Epithelial cell of proximal tubule (primary cell): ENCODE measurements around the gene BBS2. TPM values are rescaled to one million over a fixed set of nuclear protein-coding genes. Genes with fewer than 3 reads are reported as not detected.
A peak's percentile ranks its signal among the peaks of the same experiment; 100 is the strongest.

Experiments
- DNase-seq: peaks from one replicate; pipeline ENCODE4 v3.0.0-alpha.2; 2011; ENCODE audit warnings: low read depth
- H3K4me3 ChIP-seq: 2 replicates; pipeline ENCODE4 v1.5.1; 2011; ENCODE audit warnings: low read depth, mild to moderate bottlenecking, low read length
- total RNA-seq: library from RNA; depleted of rRNA; stranded (reverse); fragments of >200 nt; gene quantifications from 2 replicates; pipeline ENCODE4 v1.2.3, GENCODE V29; 2015
- TF ChIP-seq, protein P1 (sequence below): conservative IDR thresholded peaks from 2 replicates; pipeline ENCODE4 v1.5.1; 2012; ENCODE audit warnings: low read depth, mild to moderate bottlenecking, low read length

The BBS2 gene
- total RNA-seq, 1 donor from 2014 or later, result 75.3 TPM

DNA sequence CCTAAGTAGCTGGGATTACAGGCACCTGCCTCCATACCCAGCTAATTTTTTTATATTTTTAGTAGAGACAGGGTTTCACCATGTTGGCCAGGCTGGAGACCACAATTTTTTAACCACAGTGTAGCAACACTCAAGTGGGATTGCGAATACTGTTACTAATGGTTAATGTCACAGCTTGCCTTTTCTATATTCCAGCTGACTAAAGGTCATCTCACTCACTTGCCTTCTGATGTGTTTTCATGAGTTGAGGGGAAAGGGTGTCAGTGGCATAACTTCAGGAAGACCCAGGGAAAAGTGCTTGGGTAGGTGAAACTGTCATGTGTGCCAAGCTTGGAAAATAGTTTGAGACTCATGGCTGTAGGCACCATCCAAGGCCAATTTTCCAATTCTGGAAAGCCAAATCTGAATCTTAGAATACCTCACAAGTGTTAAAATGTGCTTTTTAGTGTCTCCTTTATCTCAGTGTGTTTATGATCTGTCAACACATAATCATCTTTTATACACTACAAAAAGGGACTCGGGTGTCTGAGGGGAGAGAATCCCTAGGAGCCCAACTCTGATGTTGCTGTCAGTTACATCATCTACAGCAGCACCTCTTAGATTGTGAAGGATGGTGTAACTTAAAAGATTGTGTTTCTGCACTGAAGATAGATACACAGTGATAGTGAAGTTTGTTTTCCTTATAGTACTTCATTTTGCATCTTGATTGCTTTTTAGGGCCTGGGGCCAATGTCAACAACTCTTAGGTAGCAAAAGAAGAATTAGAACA is 41.4 kb downstream of the BBS2 start:
- H3K4me3 ChIP-seq, result no peak overlapping the region
- TF ChIP-seq, protein P1, sequence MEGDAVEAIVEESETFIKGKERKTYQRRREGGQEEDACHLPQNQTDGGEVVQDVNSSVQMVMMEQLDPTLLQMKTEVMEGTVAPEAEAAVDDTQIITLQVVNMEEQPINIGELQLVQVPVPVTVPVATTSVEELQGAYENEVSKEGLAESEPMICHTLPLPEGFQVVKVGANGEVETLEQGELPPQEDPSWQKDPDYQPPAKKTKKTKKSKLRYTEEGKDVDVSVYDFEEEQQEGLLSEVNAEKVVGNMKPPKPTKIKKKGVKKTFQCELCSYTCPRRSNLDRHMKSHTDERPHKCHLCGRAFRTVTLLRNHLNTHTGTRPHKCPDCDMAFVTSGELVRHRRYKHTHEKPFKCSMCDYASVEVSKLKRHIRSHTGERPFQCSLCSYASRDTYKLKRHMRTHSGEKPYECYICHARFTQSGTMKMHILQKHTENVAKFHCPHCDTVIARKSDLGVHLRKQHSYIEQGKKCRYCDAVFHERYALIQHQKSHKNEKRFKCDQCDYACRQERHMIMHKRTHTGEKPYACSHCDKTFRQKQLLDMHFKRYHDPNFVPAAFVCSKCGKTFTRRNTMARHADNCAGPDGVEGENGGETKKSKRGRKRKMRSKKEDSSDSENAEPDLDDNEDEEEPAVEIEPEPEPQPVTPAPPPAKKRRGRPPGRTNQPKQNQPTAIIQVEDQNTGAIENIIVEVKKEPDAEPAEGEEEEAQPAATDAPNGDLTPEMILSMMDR, result no peak

DNA sequence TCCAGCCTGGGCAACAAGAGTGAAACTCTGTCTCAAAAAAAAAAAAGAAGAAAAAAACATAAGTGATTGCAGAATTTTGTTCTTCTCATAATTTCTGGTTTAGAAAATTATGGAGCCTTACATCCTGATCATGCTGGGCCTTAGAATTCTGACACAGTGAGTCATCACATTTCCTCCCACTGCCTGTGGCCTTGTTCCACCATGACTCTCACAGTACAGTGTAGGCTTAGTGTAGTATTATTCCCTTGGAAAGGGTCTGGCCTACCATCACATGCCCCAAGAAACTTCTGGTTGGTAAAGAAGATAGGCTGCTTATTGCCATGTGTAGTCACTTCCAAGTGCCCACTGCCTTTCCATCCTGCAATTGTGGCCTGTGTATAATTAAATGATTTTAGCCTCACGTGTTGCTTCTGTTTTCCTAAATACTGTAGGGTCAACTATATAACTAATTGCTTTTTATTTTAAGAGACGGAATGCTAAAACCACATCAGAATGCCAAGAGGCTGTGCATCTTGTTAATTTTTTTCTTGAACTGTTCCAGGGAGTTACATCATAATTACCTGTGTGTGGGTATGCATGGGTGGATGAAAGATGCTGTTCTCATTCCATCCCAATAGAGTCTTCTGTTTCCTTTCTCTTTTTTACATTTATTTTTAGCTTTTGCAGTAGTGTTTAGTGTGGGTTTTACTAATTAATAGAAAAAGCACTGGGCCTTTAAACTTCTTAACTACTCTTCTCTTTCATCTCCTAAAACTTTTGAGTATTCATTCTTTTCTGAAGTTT is 42.5 kb downstream of the BBS2 start:
- DNase-seq, result peak; percentile 64
- TF ChIP-seq, protein P1, result no peak
- H3K4me3 ChIP-seq, result no peak overlapping the region

More for the DNA sequence above, 41.4 kb downstream of the BBS2 start:
- no peak for DNase-seq

DNA sequence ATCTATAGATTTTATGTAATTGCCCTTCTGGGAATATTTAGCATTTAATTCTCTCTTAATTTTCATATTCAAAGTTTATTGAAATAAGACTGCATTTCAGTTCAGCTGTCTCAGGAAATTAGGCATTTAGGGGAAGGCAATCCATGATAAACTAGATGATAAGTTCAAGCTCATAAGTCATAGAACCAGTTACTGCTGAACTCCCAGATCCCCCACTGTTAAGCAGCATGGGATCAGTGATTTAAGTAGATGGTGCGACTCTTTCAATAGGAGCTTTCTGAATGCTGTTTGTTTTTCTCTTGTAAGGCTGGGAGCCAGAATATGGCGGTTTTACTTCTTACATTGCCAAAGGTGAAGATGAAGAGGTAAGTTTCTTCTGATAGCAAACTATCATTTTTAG is 44.6 kb downstream of the BBS2 start:
- H3K4me3 ChIP-seq, result no peak overlapping the region
- no peak for DNase-seq
- TF ChIP-seq, protein P1, result no peak

DNA sequence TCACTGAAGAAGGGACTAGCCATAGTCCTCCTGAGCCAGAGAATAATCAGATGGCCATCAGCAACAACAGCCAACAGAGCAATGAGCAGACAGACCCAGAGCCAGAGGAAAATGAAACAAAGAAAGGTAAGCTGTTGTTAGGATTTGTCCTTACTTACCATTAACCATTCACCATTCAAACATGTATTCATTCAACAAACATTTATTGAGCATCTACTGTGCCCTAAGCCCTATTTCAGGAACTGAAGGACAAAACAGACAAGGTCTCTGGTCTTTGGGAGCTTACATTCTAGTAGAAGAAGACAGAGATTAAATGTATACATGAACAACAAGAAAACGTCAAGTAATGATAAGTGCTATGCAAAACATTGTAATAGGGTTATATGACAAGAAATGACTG is 49.2 kb downstream of the BBS2 start:
- no peak for DNase-seq
- H3K4me3 ChIP-seq, result no peak overlapping the region
- TF ChIP-seq, protein P1, result no peak

DNA sequence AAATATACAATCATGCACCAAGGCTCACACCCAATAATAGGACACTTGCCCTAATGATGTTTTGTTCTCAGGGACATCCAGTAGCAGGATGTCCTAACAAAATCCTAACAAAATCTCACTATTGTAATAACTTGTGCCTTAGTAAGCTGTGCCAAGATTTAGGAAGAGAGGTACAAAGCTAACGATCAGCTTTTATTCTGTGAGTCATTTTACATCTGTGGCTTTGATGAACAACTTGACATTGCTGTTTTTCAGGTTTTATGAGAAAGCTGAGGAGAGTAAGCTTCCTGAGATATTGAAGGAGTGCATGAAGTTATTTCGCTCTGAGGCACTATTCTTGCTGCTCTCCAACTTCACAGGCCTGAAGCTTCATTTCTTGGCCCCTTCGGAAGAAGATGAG is 49.6 kb downstream of the BBS2 start:
- no peak for DNase-seq
- TF ChIP-seq, protein P1, result no peak
- no peak overlapping the region for H3K4me3 ChIP-seq

DNA sequence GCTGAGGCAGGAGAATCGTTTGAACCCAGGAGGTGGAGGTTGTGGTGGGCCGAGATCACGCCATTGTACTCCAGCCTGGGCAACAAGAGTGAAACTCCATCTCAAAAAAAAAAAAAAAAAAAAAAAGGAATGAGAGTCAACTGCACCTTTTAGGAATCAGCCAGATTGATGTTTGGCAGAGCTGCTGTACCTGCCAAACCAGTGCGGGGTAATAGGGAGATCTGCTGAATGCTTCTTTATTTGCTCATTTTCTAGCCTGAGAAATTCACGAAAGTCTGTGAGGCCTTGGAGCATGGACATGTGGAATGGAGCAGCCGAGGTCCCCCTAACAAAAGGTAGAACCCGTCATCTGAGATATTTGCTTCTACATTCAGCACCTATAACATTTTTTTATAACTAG is 50.1 kb downstream of the BBS2 start:
- DNase-seq, result no peak
- TF ChIP-seq, protein P1, result no peak
- no peak overlapping the region for H3K4me3 ChIP-seq
